HG03159 (cell line): ENCODE data around the gene BET1L.
"Not testable (repeated sequence)": the region's sequence is repeated elsewhere in the genome, so short reads cannot be mapped to it uniquely, and the experiment has no call there.

ENCODE experiments used
- ATAC-seq: cut with Tn5 transposase; IDR thresholded peaks from one replicate; pipeline ENCODE4 v1.9.1; 2021; ENCODE audit warnings: mild to moderate bottlenecking, moderate library complexity; ENCODE audit not compliant: unreplicated experiment

Gene BET1L

GRCh38 chr11:230431-230830 lies 23.2 kb upstream of the BET1L start:
- no peak for ATAC-seq

- no peak for ATAC-seq
Measured at GRCh38 chr11:227824-228379, 20.7 kb upstream of the BET1L start.

- no peak for ATAC-seq
Measured at GRCh38 chr11:225734-226453, 18.7 kb upstream of the BET1L start.

- no peak for ATAC-seq
Measured at GRCh38 chr11:224424-224823, 17.2 kb upstream of the BET1L start.

- no peak for ATAC-seq
Measured at GRCh38 chr11:223884-224283, 16.7 kb upstream of the BET1L start.

- no peak for ATAC-seq
Measured at GRCh38 chr11:223026-223789, 16.0 kb upstream of the BET1L start.

GRCh38 chr11:221998-222789 lies 15.0 kb upstream of the BET1L start:
- no peak for ATAC-seq

- no peak for ATAC-seq
Measured at GRCh38 chr11:221539-221938, 14.3 kb upstream of the BET1L start.

- not testable (repeated sequence) for ATAC-seq
Measured at GRCh38 chr11:220641-221215, 13.5 kb upstream of the BET1L start.

- ATAC-seq = no peak
Measured at GRCh38 chr11:218815-219593, 11.8 kb upstream of the BET1L start.

GRCh38 chr11:217704-218103 lies 10.5 kb upstream of the BET1L start:
- no peak for ATAC-seq

- ATAC-seq = no peak
Measured at GRCh38 chr11:216081-216974, 9.1 kb upstream of the BET1L start.

GRCh38 chr11:215581-216037 lies 8.4 kb upstream of the BET1L start:
- no peak for ATAC-seq

GRCh38 chr11:214083-214482 lies 6.9 kb upstream of the BET1L start:
- no peak for ATAC-seq

- ATAC-seq = no peak
Measured at GRCh38 chr11:213111-213510, 5.9 kb upstream of the BET1L start.

GRCh38 chr11:212150-213100 lies 5.2 kb upstream of the BET1L start:
- ATAC-seq = no peak

GRCh38 chr11:211741-212140 lies 4.5 kb upstream of the BET1L start:
- ATAC-seq = no peak

- no peak for ATAC-seq
Measured at GRCh38 chr11:211295-211694, 4.1 kb upstream of the BET1L start.
